Astrocyte (in vitro differentiated cells and primary cell): Measurements from ENCODE around the gene TNFSF15.

Experiments
- CTCF ChIP-seq: IDR thresholded peaks from 2 replicates; pipeline ENCODE4 v1.5.1; 2011; ENCODE audit warnings: low read depth, mild to moderate bottlenecking, inconsistent platforms, low read length, moderate library complexity; ENCODE audit not compliant: insufficient read depth
- EZH2 ChIP-seq: IDR thresholded peaks from 2 replicates; pipeline ENCODE4 v1.6.1; 2012; ENCODE audit warnings: mild to moderate bottlenecking, low read length, inconsistent platforms; ENCODE audit not compliant: insufficient read depth

GRCh38 chr9:114757395-114757794 lies 48.4 kb downstream of the TNFSF15 start:
- TF ChIP-seq EZH2: no peak
- no peak for TF ChIP-seq CTCF
